ENCODE results near the gene FETUB.

- TF ChIP-seq TBP (IDR thresholded peaks at IDR 0.05; ENCODE audit: low read depth, low read length): no peak
- TF ChIP-seq RAD21 (IDR thresholded peaks at IDR 0.05 in 1 of 2, conservative IDR thresholded peaks at IDR 0.05 in 1 of 2; ENCODE audit: low read depth in 2 of 2, low read length in 2 of 2): no peak
- TF ChIP-seq HDAC6 (IDR thresholded peaks at IDR 0.05; ENCODE audit: low read depth, low read length): no peak
- no peak for TF ChIP-seq CHD1 (IDR thresholded peaks at IDR 0.05; ENCODE audit: low read depth, low read length)
- no peak for TF ChIP-seq CTCF (IDR thresholded peaks at IDR 0.05; ENCODE audit: control extremely low read depth in 1 of 3, insufficient read depth in 1 of 3, low read depth in 1 of 3, low read length in 3 of 3)
- TF ChIP-seq ASH2L (IDR thresholded peaks at IDR 0.05; ENCODE audit: low read length): no peak
Observed at GRCh38 chr3:186696522-186696921, 56.3 kb downstream of the FETUB start.
